HPDE6-E6E7 (cell line): ENCODE results near the gene ATXN10.

ENCODE experiments used
- DNase-seq: peaks from one replicate; pipeline ENCODE4 v3.0.0; 2011; ENCODE audit warnings: missing footprints; ENCODE audit errors: extremely low spot score

The ATXN10 gene

GRCh38 chr22:45877651-45878050, 206.0 kb downstream of the ATXN10 start:
- no peak for DNase-seq

- DNase-seq: no peak
Observed at GRCh38 chr22:45878051-45878781, 206.6 kb downstream of the ATXN10 start.

GRCh38 chr22:45878901-45879551, 207.4 kb downstream of the ATXN10 start:
- DNase-seq: no peak

GRCh38 chr22:45879552-45879949, 207.9 kb downstream of the ATXN10 start:
- no peak for DNase-seq

GRCh38 chr22:45880091-45880715, 208.6 kb downstream of the ATXN10 start:
- DNase-seq: no peak

- no peak for DNase-seq
Observed at GRCh38 chr22:45880716-45881523, 209.3 kb downstream of the ATXN10 start.

- no peak for DNase-seq
Observed at GRCh38 chr22:45881524-45881875, 209.9 kb downstream of the ATXN10 start.

- DNase-seq: no peak
Observed at GRCh38 chr22:45882881-45883810, 211.5 kb downstream of the ATXN10 start.

GRCh38 chr22:45883811-45884170, 212.2 kb downstream of the ATXN10 start:
- no peak for DNase-seq

- no peak for DNase-seq
Observed at GRCh38 chr22:45884201-45885062, 212.8 kb downstream of the ATXN10 start.

GRCh38 chr22:45885171-45885840, 213.7 kb downstream of the ATXN10 start:
- no peak for DNase-seq

- no peak for DNase-seq
Observed at GRCh38 chr22:45885941-45886395, 214.3 kb downstream of the ATXN10 start.

- DNase-seq: no peak
Observed at GRCh38 chr22:45886540-45886939, 214.9 kb downstream of the ATXN10 start.

GRCh38 chr22:45887202-45888131, 215.8 kb downstream of the ATXN10 start:
- DNase-seq: peak; percentile 66

- no peak for DNase-seq
Observed at GRCh38 chr22:45888221-45889092, 216.8 kb downstream of the ATXN10 start.

- no peak for DNase-seq
Observed at GRCh38 chr22:45889093-45889538, 217.5 kb downstream of the ATXN10 start.
